Neural crest cell (in vitro differentiated cells): ENCODE measurements around the gene TIFAB. TPM values are rescaled to one million over a fixed set of nuclear protein-coding genes. Genes with fewer than 3 reads are reported as not detected.

ENCODE experiments used
- DNase-seq: peaks from one replicate; pipeline ENCODE4 v3.0.0; 2021; ENCODE audit warnings: low read depth, mixed read lengths, low spot score
- H3K27ac Mint-ChIP-seq: one replicate; pipeline ENCODE4 v1.8.0; 2021; ENCODE audit warnings: mild to moderate bottlenecking, mixed read lengths; ENCODE audit not compliant: unreplicated experiment
- H3K27me3 Mint-ChIP-seq: 2 replicates; pipeline ENCODE4 v1.8.0; 2021; ENCODE audit warnings: low read depth, mild to moderate bottlenecking, mixed read lengths
- H3K36me3 Mint-ChIP-seq: 2 replicates; pipeline ENCODE4 v1.8.0; 2021; ENCODE audit warnings: low read depth, mild to moderate bottlenecking, mixed read lengths
- H3K4me1 Mint-ChIP-seq: 2 replicates; pipeline ENCODE4 v1.8.0; 2021; ENCODE audit warnings: mixed read lengths
- H3K4me3 Mint-ChIP-seq: one replicate; pipeline ENCODE4 v1.8.0; 2021; ENCODE audit warnings: mild to moderate bottlenecking, mixed read lengths
- H3K9me3 Mint-ChIP-seq: 2 replicates; pipeline ENCODE4 v1.8.0; 2021; ENCODE audit warnings: mixed read lengths
- total RNA-seq: library from RNA; stranded (reverse); gene quantifications from 2 replicates; pipeline ENCODE4 v1.2.1, GENCODE V29; 2021
- TF ChIP-seq, protein P1 (sequence below): fragments of 200-600 bp; sonication (generic); conservative IDR thresholded peaks from 2 replicates; pipeline ENCODE4 v1.5.0; 2021; ENCODE audit warnings: antibody characterized with exemption, mild to moderate bottlenecking

TIFAB gene
- total RNA-seq, 1 donor from 2014 or later: not detected

DNA sequence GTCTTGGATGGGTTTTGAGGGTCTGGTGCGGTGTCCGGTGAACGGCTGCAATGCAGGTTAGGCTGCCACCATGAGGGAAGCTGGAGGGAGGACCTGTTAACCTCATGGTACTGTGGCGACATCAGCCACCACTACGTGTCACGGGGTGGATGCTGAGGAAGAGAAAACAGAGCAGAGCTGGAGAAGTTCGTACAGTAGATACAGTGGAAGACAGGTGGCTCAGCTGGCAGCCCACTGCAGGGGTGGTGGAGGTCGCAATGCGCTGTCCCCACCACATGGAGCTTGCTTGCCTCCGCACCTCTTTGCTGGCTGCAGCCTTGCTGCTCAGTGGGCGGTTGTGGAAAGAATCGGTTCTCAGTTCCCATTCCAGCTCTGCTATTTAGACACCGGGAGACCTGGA lies 7.8 kb downstream of the TIFAB start:
- DNase-seq: no peak
- H3K4me1 Mint-ChIP-seq: peaks cover 3% of the 10 kb centered on the region
- TF ChIP-seq, protein P1, sequence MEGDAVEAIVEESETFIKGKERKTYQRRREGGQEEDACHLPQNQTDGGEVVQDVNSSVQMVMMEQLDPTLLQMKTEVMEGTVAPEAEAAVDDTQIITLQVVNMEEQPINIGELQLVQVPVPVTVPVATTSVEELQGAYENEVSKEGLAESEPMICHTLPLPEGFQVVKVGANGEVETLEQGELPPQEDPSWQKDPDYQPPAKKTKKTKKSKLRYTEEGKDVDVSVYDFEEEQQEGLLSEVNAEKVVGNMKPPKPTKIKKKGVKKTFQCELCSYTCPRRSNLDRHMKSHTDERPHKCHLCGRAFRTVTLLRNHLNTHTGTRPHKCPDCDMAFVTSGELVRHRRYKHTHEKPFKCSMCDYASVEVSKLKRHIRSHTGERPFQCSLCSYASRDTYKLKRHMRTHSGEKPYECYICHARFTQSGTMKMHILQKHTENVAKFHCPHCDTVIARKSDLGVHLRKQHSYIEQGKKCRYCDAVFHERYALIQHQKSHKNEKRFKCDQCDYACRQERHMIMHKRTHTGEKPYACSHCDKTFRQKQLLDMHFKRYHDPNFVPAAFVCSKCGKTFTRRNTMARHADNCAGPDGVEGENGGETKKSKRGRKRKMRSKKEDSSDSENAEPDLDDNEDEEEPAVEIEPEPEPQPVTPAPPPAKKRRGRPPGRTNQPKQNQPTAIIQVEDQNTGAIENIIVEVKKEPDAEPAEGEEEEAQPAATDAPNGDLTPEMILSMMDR: no peak
- peaks cover 2% of the 10 kb centered on the region for H3K9me3 Mint-ChIP-seq
- H3K4me3 Mint-ChIP-seq: no peak overlapping the region
- no peaks in the 10 kb centered on the region for H3K36me3 Mint-ChIP-seq
- H3K27ac Mint-ChIP-seq: no peak overlapping the region
- H3K27me3 Mint-ChIP-seq: no peaks in the 10 kb centered on the region

DNA sequence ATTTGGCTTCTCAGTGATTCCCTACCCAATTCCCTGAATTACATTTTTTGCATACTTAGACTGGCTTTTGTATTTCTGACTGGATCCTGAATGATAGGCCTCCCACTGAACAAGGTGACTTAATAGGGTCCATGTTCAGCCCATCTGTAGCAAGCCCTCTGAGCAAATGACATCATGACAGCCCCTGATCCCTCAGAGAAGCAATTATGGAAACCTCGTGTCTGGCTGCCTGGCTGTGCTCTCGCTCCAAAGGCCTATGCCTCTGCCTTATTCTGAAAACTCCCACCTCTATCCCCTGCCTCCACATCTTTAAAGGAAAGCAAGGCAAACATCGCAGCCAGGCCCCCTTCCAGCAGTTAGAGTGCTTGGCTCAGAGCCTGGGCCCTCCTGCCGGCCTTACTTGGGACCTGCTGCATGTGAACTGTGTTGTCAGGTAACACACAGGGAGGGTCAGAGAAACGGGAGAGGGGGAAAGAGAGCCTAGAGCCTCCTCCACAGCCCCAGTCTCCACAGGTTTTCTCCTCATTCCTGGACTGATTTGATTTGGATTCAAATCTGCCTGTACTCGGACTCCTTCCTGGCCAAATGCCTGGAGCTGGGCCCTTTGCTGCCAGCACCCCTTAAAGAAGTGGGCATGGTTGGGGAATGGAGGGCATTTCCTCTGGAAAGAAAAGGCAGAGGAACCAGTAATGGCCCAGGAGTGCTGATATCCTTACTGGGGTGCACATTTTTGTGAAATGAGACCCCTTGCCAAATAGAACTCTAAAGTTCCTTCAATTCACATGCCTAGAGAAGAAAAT lies 8.8 kb downstream of the TIFAB start:
- TF ChIP-seq, protein P1: no peak
- Mint-ChIP-seq H3K27ac (no peak overlapping the region), H3K9me3 (peaks cover 2% of the 10 kb centered on the region), H3K4me1 (peaks cover 3% of the 10 kb centered on the region), H3K4me3 (no peak overlapping the region), H3K36me3 (no peaks in the 10 kb centered on the region), H3K27me3 (no peaks in the 10 kb centered on the region)
- DNase-seq: no peak

DNA sequence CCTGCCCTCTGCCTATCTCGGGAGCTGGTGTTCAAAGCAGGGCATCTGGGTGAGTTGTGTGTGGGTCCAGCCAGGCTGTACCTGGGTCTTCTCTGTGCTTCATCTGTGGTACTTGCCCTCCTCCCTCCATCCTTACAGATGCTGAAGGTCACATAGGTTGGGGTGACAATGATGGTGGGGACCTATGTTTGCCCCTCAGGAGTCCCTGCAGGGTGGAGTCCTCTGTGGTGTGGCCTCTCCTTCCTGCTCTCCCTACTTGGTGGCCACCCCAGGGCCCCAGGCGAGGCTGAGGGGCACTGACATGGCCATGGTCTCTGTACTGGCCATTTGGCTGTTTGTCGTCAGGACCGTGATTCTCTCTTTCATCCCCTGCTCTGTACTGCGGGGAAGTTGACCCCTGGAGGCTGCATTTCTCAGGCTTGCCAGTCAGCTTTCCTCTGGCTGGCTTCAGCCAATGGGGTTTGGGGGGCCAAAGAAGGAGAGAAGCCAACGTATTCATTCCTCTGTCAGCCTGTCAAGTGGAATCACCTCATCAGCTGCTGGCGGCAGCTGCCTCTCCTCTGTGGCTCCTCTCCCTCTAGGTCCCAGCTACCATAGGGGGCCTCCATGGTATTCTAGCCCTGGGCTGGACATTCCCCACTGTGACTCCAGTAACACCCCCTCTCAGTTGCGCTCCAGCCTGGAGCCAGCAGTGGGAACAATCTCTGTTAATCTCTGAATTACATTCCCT lies 9.6 kb downstream of the TIFAB start:
- Mint-ChIP-seq H3K36me3 (no peaks in the 10 kb centered on the region), H3K4me1 (peaks cover 3% of the 10 kb centered on the region), H3K27ac (no peak overlapping the region), H3K9me3 (peaks cover 2% of the 10 kb centered on the region), H3K27me3 (no peaks in the 10 kb centered on the region), H3K4me3 (no peak overlapping the region)
- DNase-seq: no peak
- TF ChIP-seq, protein P1: no peak

DNA sequence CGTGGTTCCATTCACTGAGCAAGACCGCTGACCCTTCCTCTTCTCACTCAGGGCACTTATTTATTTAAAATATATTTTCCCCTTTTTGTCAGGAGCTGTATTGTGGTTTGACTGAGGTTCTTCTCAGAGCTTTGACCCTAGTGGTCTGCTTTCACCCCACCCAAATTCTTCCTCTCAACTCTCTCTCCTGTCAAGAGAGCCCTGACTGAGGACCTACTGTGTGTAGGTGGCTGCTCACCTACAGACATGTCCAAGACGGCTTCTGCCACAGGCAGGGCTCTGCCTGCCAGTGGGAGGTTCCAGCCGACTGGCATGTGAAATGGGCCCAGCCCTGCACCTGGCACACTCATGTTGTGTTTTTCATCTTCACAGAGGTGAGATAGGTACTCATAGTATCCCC lies 10.2 kb downstream of the TIFAB start:
- peaks cover 3% of the 10 kb centered on the region for H3K4me1 Mint-ChIP-seq
- TF ChIP-seq, protein P1: no peak
- no peaks in the 10 kb centered on the region for H3K9me3 Mint-ChIP-seq
- H3K27me3 Mint-ChIP-seq: no peaks in the 10 kb centered on the region
- H3K36me3 Mint-ChIP-seq: no peaks in the 10 kb centered on the region
- no peak for DNase-seq
- H3K4me3 Mint-ChIP-seq: no peak overlapping the region
- H3K27ac Mint-ChIP-seq: no peak overlapping the region

DNA sequence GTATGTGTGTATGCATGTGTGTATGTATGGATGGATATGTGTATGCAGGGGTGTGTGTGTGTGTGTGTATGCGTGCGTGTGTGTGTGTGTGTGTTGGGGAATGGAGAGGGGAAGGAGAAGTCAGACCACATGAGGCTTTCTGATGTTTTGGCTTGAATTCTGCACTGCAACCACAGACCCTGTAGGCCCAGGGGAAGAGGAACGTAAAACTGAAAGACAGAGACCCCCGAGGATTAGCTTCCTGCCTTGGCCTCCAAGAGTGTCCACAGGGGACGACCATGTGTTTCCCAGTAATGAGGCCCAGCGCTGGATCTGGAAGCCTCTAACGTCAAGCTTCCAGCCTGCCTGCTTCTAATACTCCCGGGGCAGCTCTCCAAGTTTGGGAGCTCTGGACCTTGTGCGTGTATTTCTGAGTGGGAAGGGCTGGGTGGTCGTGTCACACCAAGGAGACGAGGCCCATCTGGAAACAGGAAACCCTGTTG lies 10.8 kb downstream of the TIFAB start:
- TF ChIP-seq, protein P1: no peak
- no peak for DNase-seq

More for the DNA sequence above, 10.8 kb downstream of the TIFAB start:
- Mint-ChIP-seq H3K9me3 (no peaks in the 10 kb centered on the region), H3K27me3 (no peaks in the 10 kb centered on the region), H3K36me3 (no peaks in the 10 kb centered on the region), H3K4me1 (peaks cover 3% of the 10 kb centered on the region), H3K27ac (no peak overlapping the region), H3K4me3 (no peak overlapping the region)
